Gastroesophageal sphincter (tissue), 4 donors: ENCODE measurements around the gene DNLZ. TPM values are rescaled to one million over a fixed set of nuclear protein-coding genes. Genes with fewer than 3 reads are reported as not detected.

ENCODE experiments used
- ATAC-seq: fragments of 150-250 bp; one replicate; pipeline ENCODE4 v1.9.1; 2016; ENCODE audit warnings: mild to moderate bottlenecking, moderate library complexity
- H3K27ac ChIP-seq, 4 donors: fragments of 200-600 bp; sonication (generic) in 3 of 4; 1 replicate in 3 of 4; 2 replicates in 1 of 4; pipeline ENCODE4 v1.5.1; 2016 to 2019
- H3K27me3 ChIP-seq: fragments of 200-600 bp; sonication (generic); one replicate; pipeline ENCODE4 v1.5.1; 2019
- H3K36me3 ChIP-seq, 2 donors: fragments of 200-600 bp; sonication (generic); one replicate each; pipeline ENCODE4 v1.5.1; 2019; ENCODE audit warnings: control low read depth in 1 of 2
- H3K4me1 ChIP-seq, 3 donors: fragments of 200-600 bp; sonication (generic); 1 replicate in 2 of 3; 2 replicates in 1 of 3; pipeline ENCODE4 v1.5.1; 2016 to 2019; ENCODE audit warnings: control low read depth in 2 of 3
- H3K4me3 ChIP-seq, 2 donors: fragments of 200-600 bp; sonication (generic); one replicate each; pipeline ENCODE4 v1.5.1; 2019; ENCODE audit warnings: mild to moderate bottlenecking in 1 of 2, moderate library complexity in 1 of 2
- H3K9me3 ChIP-seq, 3 donors: fragments of 200-600 bp; sonication (generic); one replicate each; pipeline ENCODE4 v1.5.1; 2017 to 2019; ENCODE audit warnings: control low read depth in 2 of 3
- EP300 ChIP-seq: sonication (generic); formaldehyde crosslinking; IDR thresholded peaks from one replicate; pipeline ENCODE4 v1.6.1; 2017; ENCODE audit warnings: antibody characterized with exemption, mild to moderate bottlenecking
- POLR2A ChIP-seq, 2 donors: fragments of 450-650 bp; IDR thresholded peaks; one replicate each; pipeline ENCODE4 v1.6.1; 2017; ENCODE audit warnings: antibody characterized with exemption in 2 of 2, mild to moderate bottlenecking in 2 of 2, moderate library complexity in 1 of 2
- POLR2AphosphoS5 ChIP-seq: sonication (generic); formaldehyde crosslinking; IDR thresholded peaks from one replicate; pipeline ENCODE4 v1.6.1; 2017; ENCODE audit warnings: antibody characterized with exemption
- whole genome bisulfite sequencing, 2 donors: methylation state at CpG; one replicate each; pipeline ENCODE4 v1.1.5; 2018; ENCODE audit warnings: low coverage in 1 of 2; 5-methylcytosine and 5-hydroxymethylcytosine counted together
- total RNA-seq, 4 donors: library from RNA; depleted of rRNA; stranded (reverse); fragments of >200 nt; gene quantifications; one replicate each; pipeline ENCODE4 v1.1.0, GENCODE V29; 2016
- TF ChIP-seq, protein P1 (sequence below), 4 experiments: fragments of 200-600 bp in 2 of 4; fragments of 450-650 bp in 2 of 4; sonication (generic) in 1 of 4; IDR thresholded peaks; one replicate each; pipeline ENCODE4 v1.5.1; 2017 to 2019; ENCODE audit warnings: antibody characterized with exemption in 4 of 4, mild to moderate bottlenecking in 2 of 4, moderate library complexity in 2 of 4

The DNLZ gene
- total RNA-seq, 4 donors from 2014 or later: 8.4 to 23.7 (median 15.7) TPM

- peaks cover 0 to 12% (median 0%) of the 10 kb centered on the region in 3 donors for H3K4me1 ChIP-seq
- no peaks in the 10 kb centered on the region for H3K36me3 ChIP-seq
- TF ChIP-seq EP300 (no peak), POLR2AphosphoS5 (no peak), POLR2A (IDR thresholded peaks at IDR 0.05) (no peak)
- TF ChIP-seq, protein P1, sequence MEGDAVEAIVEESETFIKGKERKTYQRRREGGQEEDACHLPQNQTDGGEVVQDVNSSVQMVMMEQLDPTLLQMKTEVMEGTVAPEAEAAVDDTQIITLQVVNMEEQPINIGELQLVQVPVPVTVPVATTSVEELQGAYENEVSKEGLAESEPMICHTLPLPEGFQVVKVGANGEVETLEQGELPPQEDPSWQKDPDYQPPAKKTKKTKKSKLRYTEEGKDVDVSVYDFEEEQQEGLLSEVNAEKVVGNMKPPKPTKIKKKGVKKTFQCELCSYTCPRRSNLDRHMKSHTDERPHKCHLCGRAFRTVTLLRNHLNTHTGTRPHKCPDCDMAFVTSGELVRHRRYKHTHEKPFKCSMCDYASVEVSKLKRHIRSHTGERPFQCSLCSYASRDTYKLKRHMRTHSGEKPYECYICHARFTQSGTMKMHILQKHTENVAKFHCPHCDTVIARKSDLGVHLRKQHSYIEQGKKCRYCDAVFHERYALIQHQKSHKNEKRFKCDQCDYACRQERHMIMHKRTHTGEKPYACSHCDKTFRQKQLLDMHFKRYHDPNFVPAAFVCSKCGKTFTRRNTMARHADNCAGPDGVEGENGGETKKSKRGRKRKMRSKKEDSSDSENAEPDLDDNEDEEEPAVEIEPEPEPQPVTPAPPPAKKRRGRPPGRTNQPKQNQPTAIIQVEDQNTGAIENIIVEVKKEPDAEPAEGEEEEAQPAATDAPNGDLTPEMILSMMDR (IDR thresholded peaks at IDR 0.05): no peak
- H3K27ac ChIP-seq: no peak overlapping the region
- no peak for ATAC-seq
- no CpG with 5 or more reads among the region's 13 CpGs for WGBS, 2 donors
- H3K27me3 ChIP-seq: peaks cover 12% of the 10 kb centered on the region
- H3K9me3 ChIP-seq: no peaks in the 10 kb centered on the region
- no peak overlapping the region for H3K4me3 ChIP-seq
Observed at GRCh38 chr9:136371533-136371880, 8.0 kb upstream of the DNLZ start.

GRCh38 chr9:136370687-136371532, 7.4 kb upstream of the DNLZ start:
- TF ChIP-seq POLR2A (IDR thresholded peaks at IDR 0.05) (no peak), POLR2AphosphoS5 (no peak), EP300 (no peak)
- TF ChIP-seq, protein P1 (IDR thresholded peaks at IDR 0.05): no peak
- Histone ChIP-seq H3K27me3 (peaks cover 15% of the 10 kb centered on the region), H3K9me3 (no peaks in the 10 kb centered on the region), H3K36me3 (no peaks in the 10 kb centered on the region), H3K4me1 (peaks cover 0 to 12% (median 0%) of the 10 kb centered on the region in 3 donors), H3K4me3 (no peak overlapping the region), H3K27ac (no peak overlapping the region)
- no CpG with 5 or more reads among the region's 54 CpGs for WGBS, 2 donors
- no peak for ATAC-seq

DNA sequence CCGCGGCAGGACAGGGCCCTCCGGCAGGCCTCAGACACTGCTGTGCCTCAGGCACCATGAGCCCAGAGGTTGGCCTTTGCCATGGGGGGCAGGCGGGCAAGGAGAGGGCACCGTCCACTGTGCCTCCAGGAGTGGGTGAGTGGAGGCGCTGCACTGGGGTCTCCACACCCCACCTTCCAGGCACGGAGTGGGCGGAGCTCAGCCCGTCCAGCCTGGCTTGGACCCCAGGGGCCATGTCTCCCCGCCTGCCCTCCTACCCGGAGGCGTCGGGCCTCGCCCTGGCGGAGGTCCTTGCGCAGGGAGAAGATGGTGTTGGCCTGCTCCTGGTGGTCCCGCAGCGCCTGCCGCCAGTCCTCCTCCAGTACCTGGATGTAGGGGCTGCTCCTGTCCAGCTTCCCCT, 6.5 kb upstream of the DNLZ start:
- Histone ChIP-seq H3K27me3 (peaks cover 20% of the 10 kb centered on the region), H3K9me3 (no peaks in the 10 kb centered on the region), H3K27ac (no peak overlapping the region), H3K36me3 (no peaks in the 10 kb centered on the region), H3K4me3 (no peak overlapping the region), H3K4me1 (peaks cover 0 to 12% (median 0%) of the 10 kb centered on the region in 3 donors)
- TF ChIP-seq POLR2AphosphoS5: no peak
- no peak for TF ChIP-seq EP300
- no peak for TF ChIP-seq POLR2A (IDR thresholded peaks at IDR 0.05)
- TF ChIP-seq, protein P1 (IDR thresholded peaks at IDR 0.05): no peak
- WGBS, 2 donors: no CpG with 5 or more reads among the region's 19 CpGs
- no peak for ATAC-seq

DNA sequence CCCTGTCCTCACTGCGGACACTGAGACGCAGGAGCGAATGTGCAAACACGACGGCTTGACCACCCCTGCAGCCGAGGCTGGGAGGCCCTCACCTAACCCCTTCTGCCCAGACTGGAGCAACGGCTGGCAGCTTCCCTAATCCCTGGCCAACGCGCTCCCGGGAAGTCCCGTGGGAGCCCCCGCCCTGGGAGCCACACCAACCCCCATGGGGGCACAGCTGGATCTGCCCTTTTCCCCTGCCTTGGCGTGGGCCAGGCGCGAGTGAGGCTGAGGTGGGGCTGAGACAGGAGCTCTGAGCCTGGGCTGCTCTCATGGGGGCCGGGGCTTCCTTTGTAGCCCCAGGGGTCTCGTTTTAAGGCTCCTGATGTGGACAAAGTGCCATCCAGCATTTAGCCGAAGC, 4.6 kb upstream of the DNLZ start:
- peaks cover 0 to 20% (median 6%) of the 10 kb centered on the region in 3 donors for H3K4me1 ChIP-seq
- no peaks in the 10 kb centered on the region for H3K9me3 ChIP-seq
- 80% methylated on average over 2 to 5 of the region's 18 CpGs for WGBS, 2 donors
- ATAC-seq: no peak
- no peak overlapping the region for H3K27ac ChIP-seq
- no peak overlapping the region for H3K4me3 ChIP-seq
- H3K36me3 ChIP-seq: no peaks in the 10 kb centered on the region
- peaks cover 30% of the 10 kb centered on the region for H3K27me3 ChIP-seq
- TF ChIP-seq POLR2A (IDR thresholded peaks at IDR 0.05) (no peak), POLR2AphosphoS5 (no peak), EP300 (no peak)
- TF ChIP-seq, protein P1 (IDR thresholded peaks at IDR 0.05): no peak
